Right lobe of liver (tissue), 4 donors: ENCODE data around the gene PRG2.

Source experiments
- CTCF ChIP-seq, 4 donors: fragments of 200-600 bp in 3 of 4; fragments of 450-650 bp in 1 of 4; IDR thresholded peaks; one replicate each; pipeline versions ENCODE4 v1.5.1 to v1.8.0; 2016 to 2022; ENCODE audit warnings: antibody characterized with exemption in 4 of 4, mild to moderate bottlenecking in 2 of 4
- POLR2A ChIP-seq: fragments of 450-650 bp; IDR thresholded peaks from one replicate; pipeline ENCODE4 v1.6.1; 2017; ENCODE audit warnings: antibody characterized with exemption, mild to moderate bottlenecking
- donor health status: DM: no; HTN: no; CAD: no.
- donor health status: DM: no; HTN: no; CAD: no.
- donor health status: DM: no; HTN: yes; CAD: no.

- TF ChIP-seq POLR2A, result no peak
- TF ChIP-seq CTCF (IDR thresholded peaks at IDR 0.05), result no peak
Measured at GRCh38 chr11:57394203-57394965, 3.9 kb upstream of the PRG2 start.
